GM12801 (cell line): ENCODE measurements around the gene MRTO4.

Experiments used
- CTCF ChIP-seq: IDR thresholded peaks from one replicate; pipeline ENCODE4 v1.5.1; 2011; ENCODE audit warnings: control low read depth; ENCODE audit not compliant: insufficient read length; ENCODE audit errors: extremely low read depth

Gene MRTO4

GRCh38 chr1:19234224-19234623, 17.4 kb upstream of the MRTO4 start:
- TF ChIP-seq CTCF, result no peak

GRCh38 chr1:19239876-19240275, 11.7 kb upstream of the MRTO4 start:
- no peak for TF ChIP-seq CTCF

- no peak for TF ChIP-seq CTCF
Measured at GRCh38 chr1:19240673-19241538, 10.7 kb upstream of the MRTO4 start.

- no peak for TF ChIP-seq CTCF
Measured at GRCh38 chr1:19250629-19251304, 838 bp upstream of the MRTO4 start.

- TF ChIP-seq CTCF, result no peak
Measured at GRCh38 chr1:19254416-19254815, 2.8 kb downstream of the MRTO4 start.

- no peak for TF ChIP-seq CTCF
Measured at GRCh38 chr1:19255288-19255687, 3.7 kb downstream of the MRTO4 start.

GRCh38 chr1:19257178-19257914, 5.7 kb downstream of the MRTO4 start:
- no peak for TF ChIP-seq CTCF
